Kidney capillary endothelial cell (primary cell): ENCODE measurements around the gene TBC1D20.
"Not testable (repeated sequence)": the region's sequence is repeated elsewhere in the genome, so short reads cannot be mapped to it uniquely, and the experiment has no call there.

ENCODE experiments used
- DNase-seq: peaks from one replicate; pipeline ENCODE4 v3.0.0-alpha.2; 2018; ENCODE audit warnings: low spot score

TBC1D20 gene

GRCh38 chr20:475463-476357 lies 13.4 kb upstream of the TBC1D20 start:
- DNase-seq = no peak

GRCh38 chr20:474581-474980 lies 12.2 kb upstream of the TBC1D20 start:
- no peak for DNase-seq

- DNase-seq = no peak
These were observed 10.6 kb upstream of the TBC1D20 start for GRCh38 chr20:472889-473292.

GRCh38 chr20:472137-472846 lies 10.0 kb upstream of the TBC1D20 start:
- no peak for DNase-seq

- no peak for DNase-seq
These were observed 7.6 kb upstream of the TBC1D20 start for GRCh38 chr20:469746-470490.

GRCh38 chr20:467755-468154 lies 5.4 kb upstream of the TBC1D20 start:
- no peak for DNase-seq

- peak; percentile 36 for DNase-seq
These were observed 807 bp downstream of the TBC1D20 start for GRCh38 chr20:461254-462198.

- no peak for DNase-seq
These were observed 1.6 kb downstream of the TBC1D20 start for GRCh38 chr20:460707-461106.

GRCh38 chr20:460180-460579 lies 2.2 kb downstream of the TBC1D20 start:
- DNase-seq = no peak

- DNase-seq = peak; percentile 30
These were observed 3.6 kb downstream of the TBC1D20 start for GRCh38 chr20:458776-459175.

GRCh38 chr20:454951-455350 lies 7.4 kb downstream of the TBC1D20 start:
- DNase-seq = no peak

GRCh38 chr20:452021-452420 lies 10.3 kb downstream of the TBC1D20 start:
- not testable (repeated sequence) for DNase-seq

- DNase-seq = no peak
These were observed 16.6 kb downstream of the TBC1D20 start for GRCh38 chr20:445514-446336.

- DNase-seq = peak; percentile 80
These were observed 17.4 kb downstream of the TBC1D20 start for GRCh38 chr20:444862-445426.

GRCh38 chr20:444117-444516 lies 18.2 kb downstream of the TBC1D20 start:
- no peak for DNase-seq

GRCh38 chr20:443223-443775 lies 19.0 kb downstream of the TBC1D20 start:
- no peak for DNase-seq

- no peak for DNase-seq
These were observed 21.7 kb downstream of the TBC1D20 start for GRCh38 chr20:440636-441035.

- DNase-seq = no peak
These were observed 22.2 kb downstream of the TBC1D20 start for GRCh38 chr20:440148-440547.

- DNase-seq = no peak
These were observed 23.5 kb downstream of the TBC1D20 start for GRCh38 chr20:438571-439469.
